Right forelimb (tissue), 1 donor: ENCODE measurements around the gene PARD3.
"Not testable (repeated sequence)": the region's sequence is repeated elsewhere in the genome, so short reads cannot be mapped to it uniquely, and the experiment has no call there.

ENCODE experiments used
- DNase-seq: peaks from one replicate; pipeline ENCODE4 v3.0.0-alpha.2; 2018

Gene PARD3

DNA sequence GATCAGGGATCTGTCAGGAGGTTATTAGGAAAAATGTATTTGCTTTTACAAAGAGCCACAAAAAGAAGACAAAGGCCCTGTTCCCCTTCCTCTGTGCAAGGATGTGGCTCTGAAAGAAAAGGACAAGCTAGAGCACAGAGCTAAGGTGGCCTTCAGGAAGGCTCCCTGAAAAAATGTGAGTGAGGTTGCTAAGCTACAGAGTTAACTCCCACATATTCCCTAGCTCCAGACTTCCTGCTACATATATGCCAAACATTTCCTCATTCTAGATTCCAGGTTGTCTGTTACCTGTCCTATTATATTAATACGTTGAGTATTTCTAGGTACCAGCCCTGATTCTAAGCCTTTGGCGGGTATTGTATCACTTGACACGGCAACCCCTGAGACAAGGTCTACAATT, 369.0 kb downstream of the PARD3 start:
- no peak for DNase-seq

- DNase-seq = no peak
Measured at GRCh38 chr10:34444223-34445183, 370.6 kb downstream of the PARD3 start.

DNA sequence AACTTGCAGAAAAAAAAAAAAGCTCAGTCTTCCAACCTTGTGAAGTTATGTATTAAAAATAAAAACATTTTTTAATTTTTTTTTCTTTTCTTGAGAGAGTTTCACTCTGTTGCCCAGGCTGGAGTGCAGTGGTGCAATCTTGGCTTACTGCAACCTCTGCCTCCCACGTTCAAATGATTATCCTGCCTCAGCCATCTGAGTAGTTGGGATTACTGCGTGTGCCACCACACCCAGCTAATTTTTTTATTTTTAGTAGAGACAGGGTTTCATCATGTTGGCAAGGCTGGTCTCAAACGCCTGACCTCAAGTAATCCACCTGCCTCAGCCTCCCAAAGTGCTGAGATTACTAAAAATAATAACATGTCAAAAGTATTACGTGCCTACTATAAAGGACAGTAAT, 375.7 kb downstream of the PARD3 start:
- not testable (repeated sequence) for DNase-seq

- no peak for DNase-seq
Measured at GRCh38 chr10:34438741-34439140, 376.4 kb downstream of the PARD3 start.

- no peak for DNase-seq
Measured at GRCh38 chr10:34437906-34438305, 377.2 kb downstream of the PARD3 start.

DNA sequence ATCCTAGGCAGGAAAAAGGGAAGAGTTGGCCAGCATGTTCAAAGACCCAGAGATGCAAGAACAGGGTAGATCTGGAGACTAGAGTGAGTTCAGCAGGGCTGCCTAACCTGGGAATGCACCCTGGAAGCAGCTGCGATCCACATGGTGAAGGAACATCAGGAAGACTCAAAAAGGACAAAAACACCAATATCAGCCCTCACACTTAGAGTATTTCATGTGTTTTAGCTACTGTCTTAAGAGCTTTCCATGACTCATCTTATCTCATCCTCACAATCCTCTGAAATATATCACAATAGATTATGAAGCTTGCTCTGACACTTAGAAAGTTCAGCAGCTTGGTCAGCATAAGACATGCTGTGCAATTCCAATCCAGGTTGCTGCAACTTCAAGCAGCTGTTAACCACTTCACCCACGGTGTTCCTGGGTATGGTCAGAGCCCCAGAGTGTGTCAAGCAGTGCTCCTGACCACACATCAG, 380.9 kb downstream of the PARD3 start:
- no peak for DNase-seq

DNA sequence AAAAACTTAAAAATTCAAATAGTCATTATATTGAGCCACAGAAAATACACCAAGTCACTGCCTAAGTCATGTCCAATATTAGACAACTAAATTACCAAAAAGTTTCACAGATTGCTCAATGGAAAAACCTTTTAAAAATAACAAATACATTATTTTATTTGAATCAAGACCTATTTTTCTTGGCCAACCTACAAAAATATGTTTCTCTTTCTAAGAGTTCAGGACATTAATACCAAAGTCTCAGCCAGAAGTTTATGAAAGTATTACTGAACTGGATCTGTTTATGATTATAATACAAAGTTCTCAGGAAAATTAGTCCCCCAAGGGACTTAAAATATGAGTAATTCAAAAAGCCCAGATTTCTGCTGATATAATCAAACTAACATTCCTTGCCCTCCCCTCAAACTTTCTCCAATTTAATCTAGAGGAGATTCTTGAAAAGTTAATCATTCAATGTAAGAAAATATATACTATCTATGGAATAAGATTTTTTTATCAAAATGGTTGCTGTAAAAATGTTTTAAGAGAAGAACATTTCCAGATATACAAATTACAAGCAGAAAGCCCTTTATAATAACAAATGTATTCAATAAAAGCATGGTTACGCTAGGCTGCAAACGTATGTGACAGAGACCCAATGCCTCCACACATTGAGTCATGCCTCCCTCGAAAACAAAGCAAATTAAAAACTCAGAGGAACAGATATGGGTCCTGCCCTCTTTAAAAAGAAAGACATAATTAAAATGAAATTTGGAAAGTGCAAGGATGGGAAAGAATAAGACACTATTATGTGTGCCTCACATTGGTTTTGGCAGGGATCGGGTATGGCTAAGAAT, 381.6 kb downstream of the PARD3 start:
- no peak for DNase-seq

GRCh38 chr10:34432589-34432988, 382.5 kb downstream of the PARD3 start:
- DNase-seq = no peak

DNA sequence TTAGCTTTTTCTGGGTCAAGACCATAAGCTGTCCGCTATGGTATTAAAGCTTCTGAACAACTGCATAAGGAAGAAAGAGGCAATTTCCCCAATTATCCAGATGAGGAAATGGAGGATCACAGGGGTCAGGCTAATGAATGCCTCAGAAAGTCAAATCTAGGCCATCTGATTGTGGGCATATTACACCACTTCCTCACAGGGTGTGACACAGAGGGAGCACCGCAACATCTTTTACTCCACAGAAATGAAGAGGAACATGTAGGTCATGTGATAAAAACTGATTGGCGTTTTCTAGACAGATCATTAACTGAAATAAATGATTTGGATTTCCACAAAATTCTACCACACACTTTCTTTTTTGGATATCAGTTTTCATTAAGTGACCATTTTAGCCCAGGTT, 384.4 kb downstream of the PARD3 start:
- no peak for DNase-seq

- no peak for DNase-seq
Measured at GRCh38 chr10:34428501-34428900, 386.6 kb downstream of the PARD3 start.

- no peak for DNase-seq
Measured at GRCh38 chr10:34427911-34428216, 387.2 kb downstream of the PARD3 start.

DNA sequence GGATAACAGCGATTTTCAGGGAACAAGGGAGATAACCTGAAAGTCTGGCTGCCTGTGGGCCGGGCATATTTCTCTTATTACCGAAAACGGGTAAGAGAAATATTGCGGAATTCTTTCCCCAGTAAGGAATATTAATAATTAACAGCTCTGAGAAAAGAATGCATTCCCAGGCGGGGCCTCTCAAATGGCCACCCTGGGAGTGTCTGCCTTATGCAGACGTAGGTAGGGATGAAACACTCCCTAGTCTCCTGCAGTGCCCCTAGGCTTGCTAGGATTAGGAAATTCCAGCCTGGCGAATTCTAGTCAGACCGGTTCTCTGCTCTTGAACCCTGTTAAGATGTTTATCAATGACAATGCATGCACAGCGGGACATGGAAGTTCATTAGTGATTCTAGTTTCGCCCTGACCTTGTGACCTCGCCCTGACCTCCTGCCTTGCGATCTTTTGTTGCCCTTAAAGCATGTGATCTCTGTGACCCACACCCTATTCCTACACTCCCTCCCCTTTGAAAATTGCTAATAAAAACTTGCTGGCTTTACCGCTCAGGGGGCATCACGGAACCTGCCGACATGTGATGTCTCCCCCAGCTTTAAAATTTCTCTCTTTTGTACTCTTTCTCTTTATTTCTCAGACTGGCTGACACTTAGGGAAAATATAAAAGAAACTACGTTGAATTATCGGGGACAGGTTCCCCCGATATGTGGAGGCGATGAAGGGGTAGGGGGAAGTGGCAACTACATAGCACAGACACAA, 387.8 kb downstream of the PARD3 start:
- not testable (repeated sequence) for DNase-seq

DNA sequence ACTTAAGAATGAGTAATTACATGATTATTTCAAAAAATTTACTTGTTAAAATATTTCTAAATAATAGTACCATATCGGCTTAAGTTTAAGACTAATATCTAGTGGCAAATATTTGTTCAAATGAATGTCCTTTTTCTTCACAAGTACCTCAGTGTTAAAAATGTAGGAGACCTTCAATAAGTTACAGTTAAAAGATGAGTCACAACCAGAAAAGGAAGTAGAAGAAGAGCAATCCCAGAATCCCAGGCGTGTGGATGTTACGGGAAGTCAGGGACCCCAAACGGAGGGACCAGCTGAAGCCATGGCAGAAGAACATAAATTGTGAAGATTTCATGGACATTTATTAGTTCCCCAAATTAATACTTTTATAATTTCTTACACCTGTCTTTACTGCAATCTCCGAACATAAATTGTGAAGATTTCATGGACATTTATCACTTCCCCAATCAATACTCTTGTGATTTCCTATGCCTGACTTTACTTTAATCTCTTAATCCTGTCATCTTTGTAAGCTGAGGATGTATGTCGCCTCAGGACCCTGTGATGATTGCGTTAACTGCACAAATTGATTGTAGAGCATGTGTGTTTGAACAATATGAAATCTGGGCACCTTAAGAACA, 388.4 kb downstream of the PARD3 start:
- not testable (repeated sequence) for DNase-seq

DNA sequence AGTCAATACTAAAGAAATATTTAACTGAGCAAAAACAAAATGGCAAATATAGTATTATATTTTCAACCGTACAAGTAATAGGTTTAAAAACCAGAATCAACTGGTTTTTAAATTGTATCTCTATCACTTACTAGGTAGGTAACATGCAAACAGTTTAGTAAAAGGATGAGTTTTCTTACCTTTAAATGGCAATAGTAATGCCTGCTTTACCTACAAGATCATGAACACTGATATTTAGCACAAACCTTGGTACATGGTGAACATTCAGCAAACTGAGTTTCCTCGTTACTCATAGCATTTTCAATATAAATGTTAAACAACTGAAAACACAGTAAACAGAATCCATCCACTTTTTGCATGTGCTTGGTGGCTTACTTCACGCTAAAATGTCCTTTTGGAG, 389.1 kb downstream of the PARD3 start:
- DNase-seq = no peak

- no peak for DNase-seq
Measured at GRCh38 chr10:34423673-34424625, 391.1 kb downstream of the PARD3 start.

DNA sequence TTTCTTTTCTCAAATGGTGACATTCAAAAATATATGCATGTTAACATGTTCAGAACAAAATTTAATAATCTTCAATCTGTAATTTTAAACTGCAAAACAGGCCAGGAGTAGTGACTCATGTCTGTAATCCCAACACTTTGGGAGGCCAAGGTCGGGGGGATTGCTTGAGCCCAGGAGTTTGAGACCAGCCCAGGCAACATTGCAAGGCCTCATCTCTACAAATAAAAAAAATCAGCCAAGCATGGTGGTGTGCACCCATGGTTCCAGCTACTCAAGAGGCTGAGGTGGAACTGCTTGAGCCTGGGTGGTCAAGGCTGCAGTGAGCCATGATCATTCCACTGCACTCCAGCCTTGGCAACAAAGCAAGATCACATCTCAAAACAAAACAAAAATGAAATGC, 394.3 kb downstream of the PARD3 start:
- DNase-seq = no peak

DNA sequence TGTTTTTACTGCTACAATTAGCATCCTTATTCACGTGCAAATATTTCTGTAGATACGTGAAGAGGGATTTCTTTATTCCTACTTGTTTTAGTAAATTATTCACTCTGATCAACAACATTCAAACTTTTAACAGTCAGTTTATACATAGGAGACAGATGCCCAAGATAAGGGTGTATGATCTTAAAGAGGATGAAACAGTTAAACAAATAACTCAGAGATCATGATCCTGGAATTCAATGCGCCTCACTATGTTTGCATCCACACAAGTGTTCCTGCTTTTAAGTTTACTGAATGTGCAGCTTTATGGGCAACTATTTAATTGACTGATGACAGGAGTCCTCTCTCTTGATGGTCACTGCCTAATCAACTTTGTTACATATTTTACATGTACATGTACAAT, 394.8 kb downstream of the PARD3 start:
- no peak for DNase-seq

DNA sequence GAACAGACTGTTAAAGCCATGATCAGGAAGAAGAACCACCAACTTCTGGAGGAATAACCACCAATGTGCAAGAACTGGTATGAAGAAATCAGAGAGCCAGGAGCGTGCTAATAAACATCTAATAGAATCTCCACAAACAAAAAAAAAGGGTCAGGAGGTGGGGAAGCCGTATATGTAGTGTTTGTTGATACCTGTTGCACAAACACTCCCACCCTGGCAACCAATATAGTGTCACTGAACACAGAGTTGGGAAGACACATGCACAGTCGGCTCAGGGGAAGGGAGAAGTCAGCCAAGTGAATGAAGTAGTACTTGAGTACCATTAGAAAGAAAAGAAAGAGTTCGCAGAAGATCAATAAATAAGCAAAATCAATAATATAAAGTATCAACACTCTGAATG, 400.1 kb downstream of the PARD3 start:
- DNase-seq = no peak

GRCh38 chr10:34413756-34414587, 401.1 kb downstream of the PARD3 start:
- no peak for DNase-seq

GRCh38 chr10:34413214-34413613, 401.9 kb downstream of the PARD3 start:
- DNase-seq = no peak

DNA sequence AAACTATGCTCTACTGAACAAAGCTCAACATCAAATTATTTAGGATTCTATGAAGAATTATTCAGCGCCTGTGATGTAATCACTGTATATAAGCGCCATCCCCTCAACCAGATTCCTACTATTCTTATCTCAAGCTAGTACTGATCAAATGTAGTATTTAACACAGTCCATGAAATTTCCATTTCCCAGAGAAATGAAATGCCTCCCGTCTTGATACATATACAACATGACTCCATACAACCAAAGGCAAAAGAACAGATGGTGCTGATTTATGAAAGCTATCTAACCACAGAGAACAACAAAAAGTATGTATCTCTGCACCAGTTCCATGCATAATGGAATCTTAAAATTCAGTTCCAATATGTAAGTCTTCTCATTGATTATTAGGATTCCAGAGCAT, 406.1 kb downstream of the PARD3 start:
- DNase-seq = no peak
